SU-DHL-6 (cell line): ENCODE measurements around the gene KCNN3.

Experiments used
- H2AFZ ChIP-seq: fragments of 200-600 bp; sonication (generic); 2 replicates; pipeline ENCODE4 v1.6.1; 2014; ENCODE audit warnings: low read depth, mild to moderate bottlenecking, moderate library complexity, mixed read lengths, antibody characterized with exemption, low read length; ENCODE audit not compliant: severe bottlenecking
- H3F3A ChIP-seq: fragments of 200-600 bp; shearing (Covaris generic); 2 replicates; pipeline ENCODE4 v1.6.0; 2016; ENCODE audit warnings: antibody characterized with exemption, mild to moderate bottlenecking; ENCODE audit not compliant: insufficient read depth
- H3K27ac ChIP-seq: fragments of 200-600 bp; sonication (generic); 2 replicates; pipeline ENCODE4 v1.5.1; 2016; ENCODE audit warnings: low read depth, mild to moderate bottlenecking, low read length, moderate library complexity, mixed read lengths
- H3K27me3 ChIP-seq: fragments of 200-600 bp; sonication (generic), shearing (Covaris generic); 2 replicates; pipeline ENCODE4 v1.6.0; 2014; ENCODE audit warnings: mild to moderate bottlenecking, low read length
- H3K36me3 ChIP-seq: fragments of 200-600 bp; sonication (generic); 2 replicates; pipeline ENCODE4 v1.6.1; 2014; ENCODE audit warnings: mild to moderate bottlenecking, low read length, mixed read lengths
- H3K4me2 ChIP-seq: fragments of 300-600, 200-600 bp; shearing (Covaris generic), sonication (generic); 2 replicates; pipeline ENCODE4 v1.6.0; 2014; ENCODE audit warnings: low read length, low read depth, mild to moderate bottlenecking; ENCODE audit not compliant: poor library complexity, severe bottlenecking
- H3K4me3 ChIP-seq: fragments of 200-600 bp; sonication (generic); 2 replicates; pipeline ENCODE4 v1.5.1; 2014; ENCODE audit warnings: antibody characterized with exemption, low read length, mild to moderate bottlenecking, mixed read lengths; ENCODE audit not compliant: insufficient read depth, poor library complexity, severe bottlenecking
- H3K79me2 ChIP-seq: fragments of 200-600 bp; sonication (generic); 2 replicates; pipeline ENCODE4 v1.6.1; 2014; ENCODE audit warnings: mild to moderate bottlenecking, low read length, moderate library complexity; ENCODE audit not compliant: insufficient read depth
- H3K9ac ChIP-seq: fragments of 200-600 bp; sonication (generic); 2 replicates; pipeline ENCODE4 v1.7.0; 2014; ENCODE audit warnings: mild to moderate bottlenecking, low read length
- H3K9me2 ChIP-seq: fragments of 200-600 bp; sonication (generic); replicated peaks from 2 replicates; pipeline ENCODE4 v1.6.1; 2014; ENCODE audit warnings: low read length; ENCODE audit not compliant: insufficient read depth
- H3K9me3 ChIP-seq: fragments of 200-600 bp; sonication (generic); 2 replicates; pipeline ENCODE4 v1.6.1; 2014; ENCODE audit warnings: low read length, mixed read lengths; ENCODE audit not compliant: insufficient read depth
- H4K20me1 ChIP-seq: fragments of 200-600 bp; sonication (generic); 2 replicates; pipeline ENCODE4 v1.6.1; 2014; ENCODE audit warnings: low read depth, mild to moderate bottlenecking, antibody characterized with exemption, low read length, moderate library complexity, mixed read lengths
- EZH2phosphoT487 ChIP-seq: fragments of 200-600 bp; sonication (generic), shearing (Covaris generic); conservative IDR thresholded peaks from 2 replicates; pipeline ENCODE4 v1.6.1; 2018; ENCODE audit warnings: mild to moderate bottlenecking, antibody characterized with exemption, low read length, moderate library complexity, mixed read lengths
- TF ChIP-seq, protein P1 (sequence below): fragments of 200-600 bp; sonication (generic); IDR thresholded peaks from one replicate; pipeline ENCODE4 v1.5.1; 2017; ENCODE audit warnings: antibody characterized with exemption, mild to moderate bottlenecking, low read length, moderate library complexity; ENCODE audit not compliant: insufficient read depth, poor library complexity, severe bottlenecking

KCNN3 gene

DNA sequence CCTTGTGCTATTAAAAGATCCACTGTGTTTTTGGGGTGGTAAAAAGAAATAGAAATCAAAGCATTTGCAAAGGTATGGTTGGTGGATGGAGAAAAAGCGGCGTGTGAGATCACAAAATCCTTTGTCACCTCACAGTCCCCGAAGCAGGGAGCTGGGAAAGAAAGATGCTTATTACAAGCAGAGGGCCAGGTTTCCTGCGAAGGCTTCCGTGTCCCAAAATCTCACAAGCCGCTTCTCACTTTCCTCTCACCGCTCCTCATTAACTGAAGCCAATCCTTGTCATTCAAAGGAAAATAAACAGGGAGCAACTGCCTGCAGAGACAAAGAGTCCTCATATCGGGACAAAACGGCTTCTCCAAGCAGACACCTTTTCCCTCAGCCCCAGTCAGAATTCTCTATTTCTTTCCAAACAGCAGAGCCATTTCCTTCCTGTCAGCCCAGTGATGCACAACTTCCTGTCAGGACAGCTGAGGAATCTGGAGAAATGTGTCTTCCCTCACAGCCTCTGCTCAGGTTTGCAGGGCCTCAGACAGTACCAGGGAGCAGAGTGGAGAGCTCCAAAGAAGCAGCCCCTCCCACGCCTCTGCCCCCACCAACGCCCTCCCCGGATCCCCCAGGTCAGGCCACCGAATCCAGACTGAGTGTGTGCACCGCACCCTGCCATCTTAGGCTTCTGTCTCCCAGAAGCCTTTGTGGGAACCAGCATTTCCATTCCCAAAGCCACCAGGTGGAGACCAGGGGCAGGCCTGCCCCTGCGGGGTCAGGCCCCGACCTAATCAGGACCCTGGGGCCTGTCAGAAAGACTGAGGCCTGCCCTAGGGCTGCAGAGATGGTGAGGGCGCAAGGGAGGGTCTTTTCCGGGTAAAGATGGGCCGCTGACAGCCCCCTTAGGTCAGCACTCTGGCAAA, 29.6 kb downstream of the KCNN3 start:
- Histone ChIP-seq H2AFZ (no peak overlapping the region), H3F3A (peaks cover 5% of the 10 kb centered on the region; the same call in 1 of the 2 replicates), H3K4me2 (no peak overlapping the region), H3K9me3 (no peaks in the 10 kb centered on the region), H4K20me1 (no peaks in the 10 kb centered on the region), H3K79me2 (no peaks in the 10 kb centered on the region), H3K4me3 (no peak overlapping the region), H3K9me2 (no peaks in the 10 kb centered on the region), H3K36me3 (no peaks in the 10 kb centered on the region), H3K27ac (no peak overlapping the region), H3K27me3 (no peaks in the 10 kb centered on the region), H3K9ac (no peak overlapping the region)
- TF ChIP-seq, protein P1, sequence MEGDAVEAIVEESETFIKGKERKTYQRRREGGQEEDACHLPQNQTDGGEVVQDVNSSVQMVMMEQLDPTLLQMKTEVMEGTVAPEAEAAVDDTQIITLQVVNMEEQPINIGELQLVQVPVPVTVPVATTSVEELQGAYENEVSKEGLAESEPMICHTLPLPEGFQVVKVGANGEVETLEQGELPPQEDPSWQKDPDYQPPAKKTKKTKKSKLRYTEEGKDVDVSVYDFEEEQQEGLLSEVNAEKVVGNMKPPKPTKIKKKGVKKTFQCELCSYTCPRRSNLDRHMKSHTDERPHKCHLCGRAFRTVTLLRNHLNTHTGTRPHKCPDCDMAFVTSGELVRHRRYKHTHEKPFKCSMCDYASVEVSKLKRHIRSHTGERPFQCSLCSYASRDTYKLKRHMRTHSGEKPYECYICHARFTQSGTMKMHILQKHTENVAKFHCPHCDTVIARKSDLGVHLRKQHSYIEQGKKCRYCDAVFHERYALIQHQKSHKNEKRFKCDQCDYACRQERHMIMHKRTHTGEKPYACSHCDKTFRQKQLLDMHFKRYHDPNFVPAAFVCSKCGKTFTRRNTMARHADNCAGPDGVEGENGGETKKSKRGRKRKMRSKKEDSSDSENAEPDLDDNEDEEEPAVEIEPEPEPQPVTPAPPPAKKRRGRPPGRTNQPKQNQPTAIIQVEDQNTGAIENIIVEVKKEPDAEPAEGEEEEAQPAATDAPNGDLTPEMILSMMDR: no peak
- no peak for TF ChIP-seq EZH2phosphoT487

DNA sequence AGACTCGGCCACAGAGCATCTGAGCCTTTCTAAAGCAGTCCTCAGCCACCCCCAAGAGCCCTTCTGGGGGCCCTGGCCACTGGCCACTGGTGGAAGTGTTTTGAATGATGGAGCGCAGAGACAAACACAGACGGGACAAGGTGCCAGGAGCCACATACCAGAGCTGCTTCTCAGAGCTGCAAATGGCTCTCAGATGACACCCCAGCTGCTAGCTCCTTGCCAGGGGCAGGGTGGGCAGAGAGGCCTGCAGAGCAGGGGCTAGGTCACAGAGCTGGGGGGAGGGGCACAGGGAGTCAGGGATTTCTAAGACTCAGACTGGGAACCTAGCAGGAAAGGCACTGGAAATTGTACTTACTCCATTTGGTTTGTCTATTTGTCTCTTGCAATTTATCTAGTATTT, 30.4 kb downstream of the KCNN3 start:
- Histone ChIP-seq H3F3A (peaks cover 5% of the 10 kb centered on the region; the same call in 1 of the 2 replicates), H3K27me3 (no peaks in the 10 kb centered on the region), H3K9ac (no peak overlapping the region), H2AFZ (no peak overlapping the region), H3K36me3 (no peaks in the 10 kb centered on the region), H3K4me3 (no peak overlapping the region), H3K79me2 (no peaks in the 10 kb centered on the region), H3K4me2 (no peak overlapping the region), H4K20me1 (no peaks in the 10 kb centered on the region), H3K9me3 (no peaks in the 10 kb centered on the region), H3K9me2 (no peaks in the 10 kb centered on the region), H3K27ac (no peak overlapping the region)
- TF ChIP-seq EZH2phosphoT487: no peak
- TF ChIP-seq, protein P1: no peak

- Histone ChIP-seq H3K9me3 (no peaks in the 10 kb centered on the region), H3K27ac (no peak overlapping the region), H3K27me3 (no peaks in the 10 kb centered on the region), H3K36me3 (no peaks in the 10 kb centered on the region), H3K4me2 (no peak overlapping the region), H3K9ac (no peak overlapping the region), H3K79me2 (no peaks in the 10 kb centered on the region), H3K9me2 (no peaks in the 10 kb centered on the region), H4K20me1 (no peaks in the 10 kb centered on the region), H3K4me3 (no peak overlapping the region), H3F3A (peaks cover 5% of the 10 kb centered on the region; the same call in 1 of the 2 replicates), H2AFZ (no peak overlapping the region)
- no peak for TF ChIP-seq EZH2phosphoT487
- TF ChIP-seq, protein P1: no peak
These were observed 31.1 kb downstream of the KCNN3 start for GRCh38 chr1:154838988-154839387.
